A673 (cell line): ENCODE results near the gene ZSCAN12.

Source experiments
- CTCF ChIP-seq: fragments of 300-800, 200-600 bp; sonication (generic); conservative IDR thresholded peaks from 2 replicates; pipeline ENCODE4 v1.5.1; 2017; ENCODE audit warnings: low read depth, mild to moderate bottlenecking, antibody characterized with exemption, low read length, moderate library complexity, mixed read lengths
- EZH2 ChIP-seq: fragments of 200-600 bp; sonication (generic); IDR thresholded peaks from 2 replicates; pipeline ENCODE4 v1.6.1; 2017; ENCODE audit warnings: borderline replicate concordance, low read depth, mild to moderate bottlenecking, mixed read lengths, antibody characterized with exemption, low read length; ENCODE audit not compliant: poor library complexity, severe bottlenecking

- no peak for TF ChIP-seq CTCF
- TF ChIP-seq EZH2, result no peak
Measured at GRCh38 chr6:28356666-28357020, 42.9 kb downstream of the ZSCAN12 start.
